Liver (tissue), 3 donors: ENCODE results near the gene GALNT16.

Source experiments
- ATF3 ChIP-seq: IDR thresholded peaks from 2 replicates; pipeline ENCODE4 v1.6.1; 2016; ENCODE audit warnings: antibody characterized with exemption
- CTCF ChIP-seq: fragments of 150-350 bp; IDR thresholded peaks from 2 replicates; pipeline ENCODE4 v1.5.1; 2017; ENCODE audit warnings: improper control_type of control experiment, low read depth, low read length; ENCODE audit not compliant: missing input control
- FOXA1 ChIP-seq: IDR thresholded peaks from 2 replicates; pipeline ENCODE4 v1.6.1; 2016; ENCODE audit warnings: antibody characterized with exemption
- GABPA ChIP-seq, 2 donors: IDR thresholded peaks in 1 of 2; conservative IDR thresholded peaks in 1 of 2; 2 replicates each; pipeline ENCODE4 v1.6.1; 2016; ENCODE audit warnings: antibody characterized with exemption in 2 of 2, mild to moderate bottlenecking in 1 of 2, moderate library complexity in 1 of 2
- JUND ChIP-seq, 2 donors: IDR thresholded peaks; 2 replicates each; pipeline ENCODE4 v1.6.1; 2016; ENCODE audit warnings: antibody characterized with exemption in 2 of 2
- MAX ChIP-seq: IDR thresholded peaks from 2 replicates; pipeline ENCODE4 v1.6.1; 2016; ENCODE audit warnings: antibody characterized with exemption
- NR2F2 ChIP-seq: IDR thresholded peaks from 2 replicates; pipeline ENCODE4 v1.6.1; 2016; ENCODE audit warnings: antibody characterized with exemption
- RAD21 ChIP-seq, 2 donors: IDR thresholded peaks; 2 replicates each; pipeline ENCODE4 v1.6.1; 2016; ENCODE audit warnings: antibody characterized with exemption in 2 of 2, mild to moderate bottlenecking in 2 of 2
- REST ChIP-seq: IDR thresholded peaks from 2 replicates; pipeline ENCODE4 v1.6.1; 2016; ENCODE audit warnings: antibody characterized with exemption, mild to moderate bottlenecking
- RXRA ChIP-seq, 2 donors: IDR thresholded peaks; 2 replicates each; pipeline ENCODE4 v1.6.1; 2017 to 2018; ENCODE audit warnings: antibody characterized with exemption in 2 of 2, mild to moderate bottlenecking in 1 of 2
- SP1 ChIP-seq: IDR thresholded peaks from 2 replicates; pipeline ENCODE4 v1.6.1; 2018; ENCODE audit warnings: antibody characterized with exemption, mild to moderate bottlenecking
- TAF1 ChIP-seq: conservative IDR thresholded peaks from 2 replicates; pipeline ENCODE4 v1.6.1; 2016; ENCODE audit warnings: antibody characterized with exemption, mild to moderate bottlenecking
- YY1 ChIP-seq: IDR thresholded peaks from 2 replicates; pipeline ENCODE4 v1.6.1; 2016; ENCODE audit warnings: antibody characterized with exemption, mild to moderate bottlenecking
- donor health status: healthy.
- donor health status: healthy.

DNA sequence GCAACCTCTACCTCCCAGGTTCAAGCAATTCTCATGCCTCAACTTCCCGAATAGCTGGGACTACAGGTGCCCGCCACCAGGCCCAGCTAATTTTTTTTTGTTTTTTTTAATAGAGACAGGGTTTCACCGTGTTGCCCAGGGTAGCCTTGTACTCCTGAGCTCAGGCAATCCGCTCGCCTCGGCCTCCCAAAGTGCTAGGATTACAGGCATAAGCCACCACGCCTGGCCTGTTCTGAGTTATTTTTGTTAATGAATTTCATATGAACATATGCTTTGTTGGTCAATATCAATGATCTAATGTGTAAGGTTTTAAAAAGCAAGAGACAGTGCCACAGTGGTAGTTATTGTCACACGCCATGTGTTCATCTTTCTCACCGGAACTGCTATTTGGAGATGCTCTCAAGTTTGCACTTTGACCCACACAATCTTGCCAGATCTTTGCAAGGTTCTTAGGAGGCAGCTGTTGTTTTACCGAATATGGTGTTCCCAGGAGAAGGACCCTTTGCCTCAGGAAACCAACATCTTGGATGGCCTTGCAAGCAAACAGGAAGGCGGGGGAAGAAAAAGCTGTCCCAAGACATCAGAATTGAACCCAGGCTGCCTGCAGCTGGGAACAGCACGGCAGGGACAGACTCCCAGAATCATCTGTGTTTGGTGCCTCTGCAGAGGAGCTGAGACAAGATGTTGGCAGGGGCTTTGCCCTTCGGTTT lies 30.0 kb downstream of the GALNT16 start:
- no peak for TF ChIP-seq MAX
- no peak for TF ChIP-seq CTCF
- TF ChIP-seq ATF3: no peak
- no peak for TF ChIP-seq REST
- TF ChIP-seq TAF1: no peak
- no peak for TF ChIP-seq YY1
- TF ChIP-seq JUND (IDR thresholded peaks at IDR 0.05): no peak
- no peak for TF ChIP-seq SP1
- no peak for TF ChIP-seq RAD21 (IDR thresholded peaks at IDR 0.05)
- no peak for TF ChIP-seq GABPA (IDR thresholded peaks at IDR 0.05 in 1 of 2, conservative IDR thresholded peaks at IDR 0.05 in 1 of 2)
- no peak for TF ChIP-seq FOXA1
- no peak for TF ChIP-seq RXRA (IDR thresholded peaks at IDR 0.05)
- no peak for TF ChIP-seq NR2F2
